Kidney epithelial cell (primary cell): Measurements from ENCODE around the gene EIF4E1B. TPM values are rescaled to one million over a fixed set of nuclear protein-coding genes. Genes with fewer than 3 reads are reported as not detected.
A peak's percentile ranks its signal among the peaks of the same experiment; 100 is the strongest.

Experiments used
- DNase-seq: peaks from one replicate; pipeline ENCODE4 v3.0.0-alpha.2; 2010; ENCODE audit warnings: low read depth
- H3K27me3 ChIP-seq: 2 replicates; pipeline ENCODE4 v1.6.0; 2011; ENCODE audit warnings: low read length; ENCODE audit not compliant: control insufficient read depth, insufficient read depth
- H3K36me3 ChIP-seq: 2 replicates; pipeline ENCODE4 v1.5.1; 2011; ENCODE audit warnings: low read length; ENCODE audit not compliant: control insufficient read depth, insufficient read depth
- H3K4me3 ChIP-seq: 2 replicates; pipeline ENCODE4 v1.5.1; 2011; ENCODE audit warnings: low read depth, mild to moderate bottlenecking, control low read depth, low read length
- CTCF ChIP-seq: IDR thresholded peaks from 2 replicates; pipeline ENCODE4 v1.5.1; 2011; ENCODE audit warnings: mild to moderate bottlenecking, moderate library complexity, low read length, control low read depth, inconsistent platforms; ENCODE audit not compliant: insufficient read depth, poor library complexity, severe bottlenecking
- total RNA-seq: library from RNA; depleted of rRNA; stranded (reverse); fragments of >200 nt; gene quantifications from 2 replicates; pipeline ENCODE4 v1.2.3, GENCODE V29; 2015

Gene EIF4E1B
- total RNA-seq, 1 donor from 2014 or later, result not detected

GRCh38 chr5:176644878-176645670 is 14.6 kb downstream of the EIF4E1B start:
- no peak overlapping the region for H3K4me3 ChIP-seq
- TF ChIP-seq CTCF, result no peak
- no peaks in the 10 kb centered on the region for H3K27me3 ChIP-seq
- no peak for DNase-seq
- no peaks in the 10 kb centered on the region for H3K36me3 ChIP-seq

- no peak for DNase-seq
- H3K27me3 ChIP-seq, result no peaks in the 10 kb centered on the region
- H3K36me3 ChIP-seq, result no peaks in the 10 kb centered on the region
- H3K4me3 ChIP-seq, result no peak overlapping the region
- TF ChIP-seq CTCF, result no peak
Observed at GRCh38 chr5:176646049-176646706, 15.7 kb downstream of the EIF4E1B start.

- H3K4me3 ChIP-seq, result peak overlapping the region; percentile 34
- no peak for TF ChIP-seq CTCF
- no peaks in the 10 kb centered on the region for H3K27me3 ChIP-seq
- no peak for DNase-seq
- H3K36me3 ChIP-seq, result no peaks in the 10 kb centered on the region
Observed at GRCh38 chr5:176646707-176647029, 16.2 kb downstream of the EIF4E1B start.

GRCh38 chr5:176647030-176647842 is 16.8 kb downstream of the EIF4E1B start, which contains the start of gene TSPAN17:
Gene TSPAN17, plus strand, starts transcription at chr5:176647484. Its CDS starts 132 bp downstream, at chr5:176647616.
- H3K27me3 ChIP-seq, result no peaks in the 10 kb centered on the region

More at GRCh38 chr5:176647030-176647842, 16.8 kb downstream of the EIF4E1B start, which contains the start of gene TSPAN17:
- peak within 1 kb of the TSS; percentile 72 for H3K4me3 ChIP-seq
- peak; percentile 92 for DNase-seq
- no peaks in the 10 kb centered on the region for H3K36me3 ChIP-seq
- no peak for TF ChIP-seq CTCF
